Measurements from ENCODE around the gene TSGA10IP. TPM values are rescaled to one million over a fixed set of nuclear protein-coding genes. Genes with fewer than 3 reads are reported as not detected.

TSGA10IP gene
- total RNA-seq, 1 experiment from 2014 or later, result not detected

DNA sequence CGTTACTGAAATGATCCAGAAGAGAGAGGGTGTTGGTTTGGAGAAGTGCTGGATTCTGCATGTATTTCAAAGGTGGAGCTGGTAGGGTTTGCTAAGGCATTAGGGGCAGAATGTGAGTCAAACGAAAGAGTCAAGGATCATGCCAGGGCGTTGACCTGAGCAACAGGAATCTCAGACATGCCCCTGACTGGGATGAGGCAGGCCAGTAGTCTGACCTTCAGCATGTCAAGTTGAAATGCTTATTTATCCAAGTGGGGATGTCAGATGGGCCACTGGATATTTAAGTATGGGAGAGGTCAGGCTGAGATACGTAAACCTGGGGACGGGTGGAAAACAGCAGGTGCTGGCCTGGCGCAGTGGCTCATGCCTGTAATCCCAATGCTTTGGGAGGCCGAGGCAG is 2.7 kb upstream of the TSGA10IP start:
- no peaks in the 10 kb centered on the region for H3K36me3 ChIP-seq (ENCODE audit: control insufficient read depth in 1 of 2, insufficient read depth in 2 of 2, low read length in 2 of 2)
- H3K4me1 ChIP-seq (ENCODE audit: control insufficient read depth in 1 of 2, insufficient read depth in 2 of 2, low read length in 2 of 2), result no peaks in the 10 kb centered on the region
- intact Hi-C loops (cut with micrococcal nuclease), result no loop called here
- BruUV-seq (replicated peaks), result no TSS peak
- H2AFZ ChIP-seq (ENCODE audit: low read depth, low read length, poor library complexity, severe bottlenecking), result no peak overlapping the region
- ChIA-PET CTCF (no interaction called here), POLR2A (no interaction called here), RAD21 (ENCODE audit: low non-redundant PET in 1 of 2, low total read pairs in 2 of 2, uncharacterized antibody in 2 of 2, unreplicated experiment in 2 of 2) (no interaction called here)
- no peak overlapping the region for H3K4me3 ChIP-seq (replicated peaks in 1 of 2; ENCODE audit: low read depth in 1 of 2, low read length in 2 of 2)
- TF ChIP-seq SP1 (IDR thresholded peaks at IDR 0.05; ENCODE audit: low read depth) (no peak), TCF7L2 (IDR thresholded peaks at IDR 0.05; ENCODE audit: borderline replicate concordance, extremely low read depth, insufficient read depth, insufficient read length) (no peak), EGR1 (IDR thresholded peaks at IDR 0.05; ENCODE audit: low read depth) (no peak), FOSL1 (IDR thresholded peaks at IDR 0.05; ENCODE audit: low read depth) (no peak), POLR2A (IDR thresholded peaks at IDR 0.05; ENCODE audit: borderline replicate concordance, extremely low read depth, insufficient read depth, insufficient read length) (no peak), EZH2 (IDR thresholded peaks at IDR 0.05) (no peak), POLR2AphosphoS5 (IDR thresholded peaks at IDR 0.05; ENCODE audit: low read depth, low read length) (no peak), SIN3A (IDR thresholded peaks at IDR 0.05; ENCODE audit: low read depth) (no peak), CEBPB (IDR thresholded peaks at IDR 0.05; ENCODE audit: low read depth) (no peak), CBX3 (IDR thresholded peaks at IDR 0.05; ENCODE audit: low read depth) (no peak), ZNF274 (IDR thresholded peaks at IDR 0.05; ENCODE audit: low read depth, low read length) (no peak), SRF (IDR thresholded peaks at IDR 0.05; ENCODE audit: low read depth) (no peak), JUND (IDR thresholded peaks at IDR 0.05) (no peak), ELF1 (IDR thresholded peaks at IDR 0.05; ENCODE audit: borderline replicate concordance, low read depth) (no peak), ZFX (IDR thresholded peaks at IDR 0.05) (no peak), RAD21 (IDR thresholded peaks at IDR 0.05; ENCODE audit: low read depth) (no peak)
- TF ChIP-seq, protein P1, sequence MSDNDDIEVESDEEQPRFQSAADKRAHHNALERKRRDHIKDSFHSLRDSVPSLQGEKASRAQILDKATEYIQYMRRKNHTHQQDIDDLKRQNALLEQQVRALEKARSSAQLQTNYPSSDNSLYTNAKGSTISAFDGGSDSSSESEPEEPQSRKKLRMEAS (IDR thresholded peaks at IDR 0.05), result no peak
- TF ChIP-seq, protein P2, sequence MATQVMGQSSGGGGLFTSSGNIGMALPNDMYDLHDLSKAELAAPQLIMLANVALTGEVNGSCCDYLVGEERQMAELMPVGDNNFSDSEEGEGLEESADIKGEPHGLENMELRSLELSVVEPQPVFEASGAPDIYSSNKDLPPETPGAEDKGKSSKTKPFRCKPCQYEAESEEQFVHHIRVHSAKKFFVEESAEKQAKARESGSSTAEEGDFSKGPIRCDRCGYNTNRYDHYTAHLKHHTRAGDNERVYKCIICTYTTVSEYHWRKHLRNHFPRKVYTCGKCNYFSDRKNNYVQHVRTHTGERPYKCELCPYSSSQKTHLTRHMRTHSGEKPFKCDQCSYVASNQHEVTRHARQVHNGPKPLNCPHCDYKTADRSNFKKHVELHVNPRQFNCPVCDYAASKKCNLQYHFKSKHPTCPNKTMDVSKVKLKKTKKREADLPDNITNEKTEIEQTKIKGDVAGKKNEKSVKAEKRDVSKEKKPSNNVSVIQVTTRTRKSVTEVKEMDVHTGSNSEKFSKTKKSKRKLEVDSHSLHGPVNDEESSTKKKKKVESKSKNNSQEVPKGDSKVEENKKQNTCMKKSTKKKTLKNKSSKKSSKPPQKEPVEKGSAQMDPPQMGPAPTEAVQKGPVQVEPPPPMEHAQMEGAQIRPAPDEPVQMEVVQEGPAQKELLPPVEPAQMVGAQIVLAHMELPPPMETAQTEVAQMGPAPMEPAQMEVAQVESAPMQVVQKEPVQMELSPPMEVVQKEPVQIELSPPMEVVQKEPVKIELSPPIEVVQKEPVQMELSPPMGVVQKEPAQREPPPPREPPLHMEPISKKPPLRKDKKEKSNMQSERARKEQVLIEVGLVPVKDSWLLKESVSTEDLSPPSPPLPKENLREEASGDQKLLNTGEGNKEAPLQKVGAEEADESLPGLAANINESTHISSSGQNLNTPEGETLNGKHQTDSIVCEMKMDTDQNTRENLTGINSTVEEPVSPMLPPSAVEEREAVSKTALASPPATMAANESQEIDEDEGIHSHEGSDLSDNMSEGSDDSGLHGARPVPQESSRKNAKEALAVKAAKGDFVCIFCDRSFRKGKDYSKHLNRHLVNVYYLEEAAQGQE (IDR thresholded peaks at IDR 0.05; ENCODE audit: low read depth), result no peak
- TF ChIP-seq, protein P3, sequence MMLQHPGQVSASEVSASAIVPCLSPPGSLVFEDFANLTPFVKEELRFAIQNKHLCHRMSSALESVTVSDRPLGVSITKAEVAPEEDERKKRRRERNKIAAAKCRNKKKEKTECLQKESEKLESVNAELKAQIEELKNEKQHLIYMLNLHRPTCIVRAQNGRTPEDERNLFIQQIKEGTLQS (IDR thresholded peaks at IDR 0.05), result no peak
- no peak overlapping the region for H3K4me2 ChIP-seq (ENCODE audit: low read length)
- no peaks in the 10 kb centered on the region for H3K9me2 ChIP-seq (ENCODE audit: insufficient read depth)
- no peak for ATAC-seq
- DNase-seq (ENCODE audit: low read depth, low spot score), result no peak
- no peaks in the 10 kb centered on the region for H4K20me1 ChIP-seq (ENCODE audit: insufficient read depth)
- H3K79me2 ChIP-seq (ENCODE audit: insufficient read depth, low read length), result no peaks in the 10 kb centered on the region
- no peak overlapping the region for H3K9ac ChIP-seq (ENCODE audit: low read length)
- no peak overlapping the region for H3K27ac ChIP-seq (ENCODE audit: low read depth, low read length)
- H3K27me3 ChIP-seq (ENCODE audit: insufficient read depth, low read length), result no peaks in the 10 kb centered on the region
- H3K9me3 ChIP-seq (ENCODE audit: control insufficient read depth in 1 of 2, insufficient read depth in 1 of 2, low read depth in 1 of 2, low read length in 2 of 2), result no peaks in the 10 kb centered on the region
